ENCODE results near the gene ECI1. TPM values are rescaled to one million over a fixed set of nuclear protein-coding genes. Genes with fewer than 3 reads are reported as not detected.
A peak's percentile ranks its signal among the peaks of the same experiment; 100 is the strongest.

ECI1 gene
- total and polyA plus RNA-seq, 8 donors = 31.9 to 72.5 (median 41.6) TPM

- H3K9me3 ChIP-seq = no peaks in the 10 kb centered on the region
- TF ChIP-seq, protein P1, sequence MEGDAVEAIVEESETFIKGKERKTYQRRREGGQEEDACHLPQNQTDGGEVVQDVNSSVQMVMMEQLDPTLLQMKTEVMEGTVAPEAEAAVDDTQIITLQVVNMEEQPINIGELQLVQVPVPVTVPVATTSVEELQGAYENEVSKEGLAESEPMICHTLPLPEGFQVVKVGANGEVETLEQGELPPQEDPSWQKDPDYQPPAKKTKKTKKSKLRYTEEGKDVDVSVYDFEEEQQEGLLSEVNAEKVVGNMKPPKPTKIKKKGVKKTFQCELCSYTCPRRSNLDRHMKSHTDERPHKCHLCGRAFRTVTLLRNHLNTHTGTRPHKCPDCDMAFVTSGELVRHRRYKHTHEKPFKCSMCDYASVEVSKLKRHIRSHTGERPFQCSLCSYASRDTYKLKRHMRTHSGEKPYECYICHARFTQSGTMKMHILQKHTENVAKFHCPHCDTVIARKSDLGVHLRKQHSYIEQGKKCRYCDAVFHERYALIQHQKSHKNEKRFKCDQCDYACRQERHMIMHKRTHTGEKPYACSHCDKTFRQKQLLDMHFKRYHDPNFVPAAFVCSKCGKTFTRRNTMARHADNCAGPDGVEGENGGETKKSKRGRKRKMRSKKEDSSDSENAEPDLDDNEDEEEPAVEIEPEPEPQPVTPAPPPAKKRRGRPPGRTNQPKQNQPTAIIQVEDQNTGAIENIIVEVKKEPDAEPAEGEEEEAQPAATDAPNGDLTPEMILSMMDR (IDR thresholded peaks at IDR 0.05) = no peak
- ATAC-seq = no peak
- FAIRE-seq = no peak
- peaks cover 12 to 25% (median 18%) of the 10 kb centered on the region in 3 donors for H3K4me1 ChIP-seq
- no peak within 1 kb of the TSS for H3K4me3 ChIP-seq
- intact Hi-C loops (cut with DNase I) = no loop called here
- 77 to 82% methylated on average over 24 of the region's 24 CpGs for WGBS, 2 donors
- no peak within 1 kb of the TSS for H3K27ac ChIP-seq
- peaks cover 0 to 23% (median 5%) of the 10 kb centered on the region in 3 donors for H3K36me3 ChIP-seq
- no peaks in the 10 kb centered on the region for H3K27me3 ChIP-seq
- peak in 3 of 6 donors; percentile 41 to 74 (median 54) for DNase-seq
Observed at GRCh38 chr16:2210386-2211365, 40.7 kb downstream of the ECI1 start, which contains the start of gene BRICD5. Gene BRICD5 (minus strand): TSS chr16:2210863. CDS start chr16:2210833, 30 bp downstream.

- H3K9me3 ChIP-seq = no peaks in the 10 kb centered on the region
Observed at GRCh38 chr16:2210009-2210332, 41.4 kb downstream of the ECI1 start.

DNA sequence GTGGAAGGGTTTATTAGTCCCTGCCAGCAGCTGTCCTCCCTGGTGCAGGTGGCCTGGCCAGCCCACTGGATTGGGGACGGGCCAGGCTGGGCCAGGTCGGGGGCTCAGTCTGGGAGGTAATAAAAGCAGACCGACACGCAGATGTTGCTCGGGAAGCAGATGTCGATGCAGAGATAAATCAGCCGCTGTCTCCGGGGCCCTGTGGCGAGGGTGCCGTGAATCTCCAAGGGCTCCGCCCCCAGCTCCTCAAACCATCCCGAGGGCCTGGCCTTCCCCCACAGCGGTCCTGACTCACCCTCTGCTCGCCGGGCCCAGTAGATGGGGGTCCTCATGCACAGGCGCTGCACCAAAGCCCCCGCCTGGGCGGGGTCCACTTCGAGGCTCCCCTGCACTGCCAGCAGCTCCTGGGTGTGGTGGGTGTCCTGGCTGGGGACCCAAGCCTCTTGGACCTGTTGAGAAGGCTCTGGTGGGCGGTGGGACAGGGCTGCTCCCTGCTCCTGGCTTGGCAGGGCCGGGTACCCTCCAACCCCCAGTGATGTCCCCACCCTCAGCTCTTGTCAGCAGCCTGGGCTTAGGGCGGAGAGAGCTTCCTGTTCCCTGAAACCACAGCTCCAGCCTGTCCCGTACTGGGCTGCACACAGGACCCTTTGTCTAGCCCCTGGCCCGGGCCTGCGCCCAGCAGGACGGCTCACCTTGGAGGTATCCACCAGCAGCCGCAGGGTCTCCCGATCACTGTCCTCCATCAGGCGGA lies 42.0 kb downstream of the ECI1 start:
- no peaks in the 10 kb centered on the region for H3K27me3 ChIP-seq
- H3K4me1 ChIP-seq = peaks cover 12 to 29% (median 18%) of the 10 kb centered on the region in 3 donors
- FAIRE-seq (no peak), ATAC-seq (no peak), DNase-seq (peak in 2 of 6 donors; percentile 45 to 74)
- TF ChIP-seq, protein P1 (IDR thresholded peaks at IDR 0.05) = no peak
- peaks cover 0 to 23% (median 5%) of the 10 kb centered on the region in 3 donors for H3K36me3 ChIP-seq
- H3K27ac ChIP-seq = no peak overlapping the region
- intact Hi-C loops (cut with DNase I) = no loop called here
- H3K9me3 ChIP-seq = no peaks in the 10 kb centered on the region
- 92 to 93% methylated on average over 28 to 29 of the region's 29 CpGs for WGBS, 2 donors
- no peak overlapping the region for H3K4me3 ChIP-seq

More at GRCh38 chr16:2210009-2210332, 41.4 kb downstream of the ECI1 start:
- Histone ChIP-seq H3K4me3 (no peak overlapping the region), H3K27ac (no peak overlapping the region), H3K27me3 (no peaks in the 10 kb centered on the region), H3K36me3 (peaks cover 0 to 23% (median 5%) of the 10 kb centered on the region in 3 donors), H3K4me1 (peaks cover 12 to 25% (median 18%) of the 10 kb centered on the region in 3 donors)
- intact Hi-C loops (cut with DNase I) = no loop called here
- peak in 3 of 6 donors; percentile 41 to 76 (median 53) for DNase-seq
- WGBS, 2 donors = 92 to 95% methylated on average over 17 of the region's 17 CpGs
- FAIRE-seq = no peak
- no peak for ATAC-seq
- TF ChIP-seq, protein P1 (IDR thresholded peaks at IDR 0.05) = no peak

GRCh38 chr16:2208772-2209171 lies 42.6 kb downstream of the ECI1 start:
- Histone ChIP-seq H3K27ac (no peak overlapping the region), H3K9me3 (no peaks in the 10 kb centered on the region), H3K36me3 (peaks cover 0 to 23% (median 5%) of the 10 kb centered on the region in 3 donors), H3K27me3 (no peaks in the 10 kb centered on the region), H3K4me3 (no peak overlapping the region), H3K4me1 (peaks cover 8 to 26% (median 17%) of the 10 kb centered on the region in 3 donors)
- 93 to 96% methylated on average over 9 of the region's 9 CpGs for WGBS, 2 donors
- TF ChIP-seq, protein P1 (IDR thresholded peaks at IDR 0.05) = no peak
- intact Hi-C loops (cut with DNase I) = no loop called here
- DNase-seq (peak in 2 of 6 donors; percentile 41 to 75), FAIRE-seq (no peak), ATAC-seq (no peak)
